ENCODE measurements around the gene PARVA.

DNA sequence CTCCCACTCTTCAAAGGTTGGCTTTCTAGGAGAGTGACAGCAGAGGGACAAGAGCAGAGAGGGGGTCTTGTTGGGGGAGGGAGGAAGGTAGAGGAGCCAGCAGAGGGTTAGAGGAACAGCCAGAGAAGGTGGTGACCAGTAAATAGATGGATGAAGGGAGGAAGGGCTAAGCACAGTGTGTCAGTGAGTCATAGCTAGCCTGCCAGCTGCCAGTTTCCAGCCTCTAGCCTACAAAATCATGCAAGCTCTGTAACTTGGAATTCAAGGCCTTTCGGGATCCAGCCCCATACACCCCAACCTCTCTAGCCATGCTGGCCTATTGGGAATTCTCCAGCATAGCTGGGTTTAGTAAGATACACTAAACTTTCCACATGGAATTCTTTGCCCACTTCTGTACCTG, 149.4 kb downstream of the PARVA start:
- TF ChIP-seq POLR2A (IDR thresholded peaks at IDR 0.05; ENCODE audit: low read length) (no peak), RARB (CRISPR knock-in tag; IDR thresholded peaks at IDR 0.05) (no peak), CHD4 (IDR thresholded peaks at IDR 0.05; ENCODE audit: borderline replicate concordance) (no peak), POLR2AphosphoS2 (conservative IDR thresholded peaks at IDR 0.05; ENCODE audit: low read length) (no peak), ZFP36 (IDR thresholded peaks at IDR 0.05; ENCODE audit: borderline replicate concordance, partially characterized antibody) (no peak), EP300 (IDR thresholded peaks at IDR 0.05) (no peak), PBX3 (IDR thresholded peaks at IDR 0.05) (no peak), ESRRA (IDR thresholded peaks at IDR 0.05; ENCODE audit: borderline replicate concordance, low read length) (no peak), CBX8 (IDR thresholded peaks at IDR 0.05) (no peak)
- TF ChIP-seq, protein P1, sequence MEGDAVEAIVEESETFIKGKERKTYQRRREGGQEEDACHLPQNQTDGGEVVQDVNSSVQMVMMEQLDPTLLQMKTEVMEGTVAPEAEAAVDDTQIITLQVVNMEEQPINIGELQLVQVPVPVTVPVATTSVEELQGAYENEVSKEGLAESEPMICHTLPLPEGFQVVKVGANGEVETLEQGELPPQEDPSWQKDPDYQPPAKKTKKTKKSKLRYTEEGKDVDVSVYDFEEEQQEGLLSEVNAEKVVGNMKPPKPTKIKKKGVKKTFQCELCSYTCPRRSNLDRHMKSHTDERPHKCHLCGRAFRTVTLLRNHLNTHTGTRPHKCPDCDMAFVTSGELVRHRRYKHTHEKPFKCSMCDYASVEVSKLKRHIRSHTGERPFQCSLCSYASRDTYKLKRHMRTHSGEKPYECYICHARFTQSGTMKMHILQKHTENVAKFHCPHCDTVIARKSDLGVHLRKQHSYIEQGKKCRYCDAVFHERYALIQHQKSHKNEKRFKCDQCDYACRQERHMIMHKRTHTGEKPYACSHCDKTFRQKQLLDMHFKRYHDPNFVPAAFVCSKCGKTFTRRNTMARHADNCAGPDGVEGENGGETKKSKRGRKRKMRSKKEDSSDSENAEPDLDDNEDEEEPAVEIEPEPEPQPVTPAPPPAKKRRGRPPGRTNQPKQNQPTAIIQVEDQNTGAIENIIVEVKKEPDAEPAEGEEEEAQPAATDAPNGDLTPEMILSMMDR (IDR thresholded peaks at IDR 0.05), result no peak
- TF ChIP-seq, protein P2, sequence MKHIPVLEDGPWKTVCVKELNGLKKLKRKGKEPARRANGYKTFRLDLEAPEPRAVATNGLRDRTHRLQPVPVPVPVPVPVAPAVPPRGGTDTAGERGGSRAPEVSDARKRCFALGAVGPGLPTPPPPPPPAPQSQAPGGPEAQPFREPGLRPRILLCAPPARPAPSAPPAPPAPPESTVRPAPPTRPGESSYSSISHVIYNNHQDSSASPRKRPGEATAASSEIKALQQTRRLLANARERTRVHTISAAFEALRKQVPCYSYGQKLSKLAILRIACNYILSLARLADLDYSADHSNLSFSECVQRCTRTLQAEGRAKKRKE (CRISPR knock-in tag; IDR thresholded peaks at IDR 0.05; ENCODE audit: low read depth), result no peak
- TF ChIP-seq, protein P3, sequence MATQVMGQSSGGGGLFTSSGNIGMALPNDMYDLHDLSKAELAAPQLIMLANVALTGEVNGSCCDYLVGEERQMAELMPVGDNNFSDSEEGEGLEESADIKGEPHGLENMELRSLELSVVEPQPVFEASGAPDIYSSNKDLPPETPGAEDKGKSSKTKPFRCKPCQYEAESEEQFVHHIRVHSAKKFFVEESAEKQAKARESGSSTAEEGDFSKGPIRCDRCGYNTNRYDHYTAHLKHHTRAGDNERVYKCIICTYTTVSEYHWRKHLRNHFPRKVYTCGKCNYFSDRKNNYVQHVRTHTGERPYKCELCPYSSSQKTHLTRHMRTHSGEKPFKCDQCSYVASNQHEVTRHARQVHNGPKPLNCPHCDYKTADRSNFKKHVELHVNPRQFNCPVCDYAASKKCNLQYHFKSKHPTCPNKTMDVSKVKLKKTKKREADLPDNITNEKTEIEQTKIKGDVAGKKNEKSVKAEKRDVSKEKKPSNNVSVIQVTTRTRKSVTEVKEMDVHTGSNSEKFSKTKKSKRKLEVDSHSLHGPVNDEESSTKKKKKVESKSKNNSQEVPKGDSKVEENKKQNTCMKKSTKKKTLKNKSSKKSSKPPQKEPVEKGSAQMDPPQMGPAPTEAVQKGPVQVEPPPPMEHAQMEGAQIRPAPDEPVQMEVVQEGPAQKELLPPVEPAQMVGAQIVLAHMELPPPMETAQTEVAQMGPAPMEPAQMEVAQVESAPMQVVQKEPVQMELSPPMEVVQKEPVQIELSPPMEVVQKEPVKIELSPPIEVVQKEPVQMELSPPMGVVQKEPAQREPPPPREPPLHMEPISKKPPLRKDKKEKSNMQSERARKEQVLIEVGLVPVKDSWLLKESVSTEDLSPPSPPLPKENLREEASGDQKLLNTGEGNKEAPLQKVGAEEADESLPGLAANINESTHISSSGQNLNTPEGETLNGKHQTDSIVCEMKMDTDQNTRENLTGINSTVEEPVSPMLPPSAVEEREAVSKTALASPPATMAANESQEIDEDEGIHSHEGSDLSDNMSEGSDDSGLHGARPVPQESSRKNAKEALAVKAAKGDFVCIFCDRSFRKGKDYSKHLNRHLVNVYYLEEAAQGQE (IDR thresholded peaks at IDR 0.05), result no peak

All from A549 (cell line).